GM19324 (cell line): Measurements from ENCODE around the gene PIP4K2A.

Experiments used
- ATAC-seq: cut with Tn5 transposase; IDR thresholded peaks from one replicate; pipeline ENCODE4 v1.9.1; 2021; ENCODE audit warnings: mild to moderate bottlenecking, moderate library complexity; ENCODE audit not compliant: unreplicated experiment, low FRiP score

PIP4K2A gene

DNA sequence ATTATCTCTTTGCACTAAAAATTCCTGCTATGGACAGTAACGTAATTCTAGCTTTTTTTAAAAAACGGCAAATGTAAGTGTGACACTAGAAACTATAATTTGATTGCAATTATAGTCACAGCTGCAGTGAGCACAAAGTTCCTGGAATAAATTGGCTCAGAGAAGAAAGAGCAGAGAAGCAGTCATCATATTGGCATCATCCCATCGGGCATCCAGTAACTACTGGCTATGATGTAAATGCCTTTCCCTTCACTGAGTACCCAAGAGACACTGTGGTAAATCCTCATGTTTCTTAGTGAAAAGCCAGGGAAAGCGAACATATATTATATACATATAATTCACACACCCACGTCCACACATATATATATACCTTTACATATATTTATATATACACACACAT lies 43.6 kb downstream of the PIP4K2A start:
- no peak for ATAC-seq

DNA sequence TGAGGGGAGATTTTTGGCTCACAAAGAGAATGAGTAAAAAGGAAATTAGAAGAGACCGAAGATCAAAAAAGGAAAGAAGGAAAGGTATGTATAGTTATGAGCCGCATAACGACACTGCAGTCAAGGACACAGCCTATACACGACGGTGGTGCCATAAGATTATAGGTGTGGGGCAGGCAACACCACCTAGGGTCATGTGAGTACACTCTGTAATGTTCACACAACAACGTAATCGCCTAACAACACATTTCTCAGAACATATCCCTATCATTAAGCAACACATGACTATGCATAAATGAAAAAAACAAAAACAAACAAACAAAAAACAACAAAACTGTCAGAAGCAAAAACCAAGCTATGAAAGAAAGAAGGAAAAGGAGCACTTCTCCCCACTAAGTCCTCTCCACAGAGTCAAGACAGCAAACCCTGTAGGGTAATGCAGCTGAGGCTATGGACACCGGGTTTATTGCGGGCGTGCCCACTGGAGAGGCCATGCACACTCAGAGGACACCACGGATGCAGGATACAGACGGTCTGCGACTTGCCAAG lies 45.1 kb downstream of the PIP4K2A start:
- no peak for ATAC-seq

GRCh38 chr10:22667093-22667480 lies 47.3 kb downstream of the PIP4K2A start:
- no peak for ATAC-seq

GRCh38 chr10:22666287-22667092 lies 47.9 kb downstream of the PIP4K2A start:
- peak; percentile 62 for ATAC-seq

DNA sequence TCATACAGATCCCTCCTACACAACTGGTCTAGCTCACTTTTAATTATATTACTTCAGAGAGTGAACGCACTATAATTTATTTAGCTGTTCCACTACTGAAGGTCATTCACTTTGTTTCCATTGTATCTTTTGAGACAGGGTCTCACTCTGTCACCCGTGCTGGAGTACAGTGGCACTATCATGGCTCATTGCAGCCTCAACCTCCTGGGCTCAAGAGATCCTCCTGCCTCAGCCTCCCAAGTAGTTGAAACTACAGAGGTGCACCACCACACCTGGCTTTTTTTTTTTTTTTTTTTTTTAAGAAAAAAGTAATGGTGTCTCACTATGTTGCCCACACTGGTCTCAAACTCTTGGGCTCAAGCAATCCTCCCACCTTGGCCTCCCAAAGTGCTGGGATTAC lies 49.0 kb downstream of the PIP4K2A start:
- ATAC-seq: no peak

- ATAC-seq: no peak
These were observed 51.5 kb downstream of the PIP4K2A start for GRCh38 chr10:22662733-22663330.

DNA sequence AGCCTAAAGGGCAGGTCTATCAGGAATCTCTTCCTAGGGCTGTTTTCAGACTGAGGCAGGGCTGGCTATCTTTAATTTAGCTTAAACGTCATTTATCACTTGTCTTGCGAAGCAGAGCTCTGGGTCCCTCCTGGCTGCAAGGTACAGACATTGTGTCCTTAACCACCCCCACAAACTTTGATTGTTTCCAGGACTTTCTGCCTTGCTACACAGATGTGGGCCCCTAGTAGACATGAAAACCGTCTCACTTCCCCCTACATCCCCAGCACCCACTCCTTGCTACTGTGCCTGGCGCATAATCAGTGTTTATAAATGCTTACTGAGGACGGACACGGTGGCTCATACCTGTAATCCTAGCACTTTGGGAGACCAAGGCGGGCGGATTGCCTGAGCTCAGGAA lies 54.5 kb downstream of the PIP4K2A start:
- no peak for ATAC-seq

- ATAC-seq: no peak
These were observed 55.5 kb downstream of the PIP4K2A start for GRCh38 chr10:22658745-22659410.

DNA sequence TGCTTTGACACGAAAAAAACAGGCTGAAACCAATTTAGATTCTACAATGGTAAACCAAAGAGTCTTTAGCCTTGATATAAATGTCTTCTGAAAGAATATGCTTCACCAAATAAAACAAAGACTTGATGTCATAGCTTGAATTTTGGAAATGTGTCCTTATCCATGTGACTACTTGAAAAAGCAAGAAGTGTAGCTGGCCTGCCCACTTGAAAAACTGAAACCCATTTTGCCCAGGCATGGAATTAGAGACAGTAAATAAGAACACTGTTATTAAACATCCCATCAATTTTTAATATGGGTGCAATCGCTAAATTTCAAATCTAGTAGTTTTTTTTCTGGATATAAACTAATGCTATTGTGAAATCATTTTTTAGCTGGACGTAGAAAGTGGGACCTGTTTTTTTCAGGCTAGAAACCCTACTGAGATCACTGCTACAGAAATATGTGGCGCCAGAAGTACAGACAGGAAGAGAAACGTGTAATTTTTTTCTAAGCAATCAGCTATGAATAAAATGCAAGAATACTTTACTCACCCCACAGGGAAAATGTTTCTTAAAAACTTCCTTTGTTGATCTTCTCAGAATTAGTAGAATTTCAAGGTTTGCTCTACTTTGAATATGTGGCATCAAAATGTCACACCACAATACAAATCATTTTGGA lies 56.7 kb downstream of the PIP4K2A start:
- no peak for ATAC-seq

DNA sequence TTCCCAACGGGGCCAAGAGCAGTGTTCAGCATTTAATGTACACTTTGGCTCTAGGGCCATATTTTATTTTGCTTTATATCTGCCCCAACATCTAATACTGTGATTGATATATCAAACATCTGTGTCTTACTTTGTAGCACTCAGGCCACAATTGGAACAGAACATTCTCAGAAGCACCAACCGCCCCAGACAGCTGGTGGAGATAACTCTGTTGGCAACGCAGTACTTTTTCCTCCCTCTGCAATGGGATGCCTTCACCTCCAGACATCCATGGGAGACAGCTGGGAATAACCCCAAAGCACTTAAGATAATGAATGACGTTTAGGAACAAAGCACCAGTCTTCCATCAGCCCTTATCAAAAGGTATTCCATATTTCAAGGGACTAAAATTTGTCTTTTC lies 57.4 kb downstream of the PIP4K2A start:
- no peak for ATAC-seq

DNA sequence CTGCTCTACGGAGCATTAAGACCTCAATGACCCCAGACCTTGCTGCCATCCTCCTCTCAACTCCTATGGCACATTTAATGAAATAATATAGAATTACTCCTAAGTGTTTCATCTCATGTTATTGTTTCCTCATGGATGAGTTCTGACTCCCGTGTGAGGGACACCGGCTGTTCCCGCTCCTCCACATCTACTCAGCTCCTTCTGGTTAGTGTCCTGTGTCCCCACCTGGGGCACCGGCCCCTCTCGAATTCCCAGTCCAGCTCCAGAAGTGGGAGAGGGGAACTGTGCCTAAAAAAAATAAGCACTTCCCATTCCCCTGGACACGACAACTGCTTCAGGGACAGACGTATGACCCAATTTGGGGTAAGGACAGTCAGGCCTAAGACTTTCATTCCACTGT lies 58.3 kb downstream of the PIP4K2A start:
- no peak for ATAC-seq

DNA sequence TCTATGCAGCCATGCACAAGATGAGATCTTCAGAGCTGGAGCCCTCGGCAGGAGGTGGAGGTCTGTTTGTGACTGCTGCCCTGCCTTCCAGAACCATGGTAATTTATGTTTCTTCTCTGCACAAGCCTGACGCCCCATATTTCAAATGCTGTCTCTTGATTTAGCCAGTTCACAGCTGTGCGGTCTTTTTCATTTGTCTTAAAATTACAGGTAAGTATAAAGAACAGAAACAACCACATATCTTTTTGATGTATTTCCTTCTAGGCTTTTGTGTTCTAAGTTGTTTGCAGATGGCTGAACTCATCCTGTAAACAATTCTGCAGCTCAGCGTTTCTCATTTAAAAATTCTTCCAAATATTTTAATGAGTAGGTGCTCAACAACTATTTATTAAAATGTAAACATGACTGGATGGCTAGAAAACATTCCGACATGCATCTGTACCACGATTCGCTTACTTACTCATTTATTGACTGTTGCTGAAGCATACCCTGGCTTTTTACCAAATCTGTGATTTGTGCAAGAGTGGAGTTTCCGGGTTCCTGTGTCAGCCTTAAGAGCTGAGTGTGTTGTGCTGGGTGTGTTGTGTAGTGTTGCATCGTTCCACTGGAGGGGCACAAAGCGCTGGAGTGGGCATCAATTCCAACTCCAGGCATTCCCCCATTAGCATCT lies 58.9 kb downstream of the PIP4K2A start:
- no peak for ATAC-seq

- ATAC-seq: no peak
These were observed 61.3 kb downstream of the PIP4K2A start for GRCh38 chr10:22652988-22653481.

- no peak for ATAC-seq
These were observed 63.0 kb downstream of the PIP4K2A start for GRCh38 chr10:22651276-22651980.

DNA sequence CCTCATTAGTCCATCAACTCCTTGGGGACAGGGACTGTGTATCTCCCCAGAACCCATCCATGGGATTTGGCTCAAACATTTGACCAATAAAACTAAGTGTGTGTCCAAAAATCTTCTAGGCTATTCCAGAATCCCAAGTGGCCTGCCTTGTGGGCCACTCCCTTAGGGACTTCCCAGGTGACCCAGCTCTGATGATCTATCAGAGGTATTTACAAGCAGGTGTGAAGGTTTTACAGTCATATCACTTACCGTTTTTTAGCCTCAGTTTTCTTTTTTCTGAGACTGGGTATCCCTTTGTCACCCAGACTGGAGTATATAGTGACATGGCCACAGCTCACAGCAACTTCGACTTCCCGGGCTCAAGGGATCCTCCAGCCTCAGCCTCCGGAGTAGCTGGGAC lies 64.4 kb downstream of the PIP4K2A start:
- no peak for ATAC-seq

DNA sequence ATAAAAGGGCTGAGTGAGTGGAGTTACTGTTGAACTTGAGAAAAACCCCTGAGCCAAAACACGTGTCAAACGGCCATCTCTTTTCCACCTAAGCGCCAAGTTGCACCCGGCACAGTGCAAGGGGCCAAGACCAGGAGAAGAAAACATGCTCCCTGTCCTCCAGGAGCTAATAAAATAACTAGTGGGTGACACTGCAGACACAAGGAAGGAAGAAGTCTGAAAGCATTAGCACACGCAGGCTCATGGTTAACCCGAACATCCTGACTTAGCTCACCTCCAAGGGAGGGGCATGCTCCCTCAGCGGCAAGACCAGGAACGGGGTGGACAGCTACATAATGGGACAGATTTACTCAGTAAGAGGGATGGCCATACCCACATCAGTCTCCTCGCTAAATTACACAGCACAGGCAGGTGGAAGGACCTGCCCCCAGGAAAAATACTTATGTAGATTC lies 65.0 kb downstream of the PIP4K2A start:
- no peak for ATAC-seq

DNA sequence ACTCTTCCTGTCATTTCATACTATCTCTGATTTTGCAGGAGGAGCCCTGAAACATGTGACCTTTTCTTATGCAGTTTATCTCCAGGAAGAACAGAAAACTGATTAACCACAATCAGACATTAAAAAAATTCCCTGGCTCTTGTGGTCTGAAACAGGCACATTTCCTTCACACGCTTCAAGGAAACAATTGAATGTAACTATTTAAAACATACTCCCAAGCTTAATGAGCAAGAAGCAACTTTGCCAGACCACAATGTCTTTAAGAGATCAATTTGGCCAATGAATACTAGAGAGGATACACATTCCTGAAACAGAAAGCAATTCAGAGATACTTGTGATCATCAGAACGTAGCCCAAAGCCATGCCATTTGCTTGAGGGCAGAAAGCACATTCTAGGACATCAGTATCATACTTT lies 65.8 kb downstream of the PIP4K2A start:
- peak; percentile 43 for ATAC-seq

- no peak for ATAC-seq
These were observed 67.1 kb downstream of the PIP4K2A start for GRCh38 chr10:22647244-22647643.

- peak; percentile 57 for ATAC-seq
These were observed 68.0 kb downstream of the PIP4K2A start for GRCh38 chr10:22646388-22646853.
